HG03095 (cell line): ENCODE measurements around the gene HPCAL1.
"Not testable (repeated sequence)": the region's sequence is repeated elsewhere in the genome, so short reads cannot be mapped to it uniquely, and the experiment has no call there.

Experiments
- ATAC-seq: cut with Tn5 transposase; IDR thresholded peaks from one replicate; pipeline ENCODE4 v1.9.1; 2021; ENCODE audit warnings: moderate library complexity; ENCODE audit not compliant: unreplicated experiment

Gene HPCAL1

DNA sequence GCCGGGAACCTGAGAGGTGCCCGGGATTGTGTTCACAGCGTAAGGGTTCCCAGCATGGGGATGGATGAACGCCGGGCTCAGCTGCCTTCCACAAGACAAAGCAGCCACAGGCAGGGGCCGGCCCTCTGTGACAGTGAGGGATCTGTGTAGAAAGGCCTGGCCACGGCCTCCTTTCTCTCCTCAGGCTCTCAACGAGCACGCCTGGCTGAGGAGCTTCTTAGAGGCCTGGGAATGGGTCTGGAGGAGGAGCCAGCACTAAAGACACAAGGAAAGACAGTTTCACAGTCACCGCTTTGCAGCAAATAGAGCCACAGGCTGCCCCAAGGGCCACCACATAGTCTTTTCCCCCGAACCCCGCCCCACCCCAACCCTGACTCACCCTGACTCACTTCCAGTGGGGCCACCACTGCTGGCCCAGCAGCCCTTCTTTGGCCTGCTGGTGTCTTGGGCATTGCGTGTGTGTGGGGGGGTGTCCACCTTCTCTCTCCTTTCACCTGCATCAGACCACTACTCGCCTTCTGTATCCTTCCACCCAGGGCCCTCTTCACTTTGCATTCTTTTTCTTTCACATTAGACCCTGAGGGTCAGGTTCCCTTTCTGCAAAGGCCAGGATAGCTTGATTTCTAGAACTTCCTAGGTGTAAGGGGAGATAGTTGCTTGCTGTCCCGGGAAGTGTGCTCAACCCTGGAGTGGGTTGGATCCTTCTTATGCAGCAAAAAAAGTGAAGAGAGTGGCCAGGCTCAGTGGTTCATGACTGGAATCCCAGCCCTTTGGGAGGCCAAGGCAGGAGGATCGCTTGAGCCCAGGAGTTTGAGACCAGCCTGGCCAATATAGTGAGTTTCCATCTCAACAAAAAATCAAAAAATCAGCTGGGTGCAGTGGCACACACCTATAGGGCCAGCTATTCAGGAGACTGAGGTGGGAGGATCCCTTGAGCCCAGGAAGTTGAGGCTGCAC, 19.3 kb upstream of the HPCAL1 start:
- ATAC-seq = no peak

DNA sequence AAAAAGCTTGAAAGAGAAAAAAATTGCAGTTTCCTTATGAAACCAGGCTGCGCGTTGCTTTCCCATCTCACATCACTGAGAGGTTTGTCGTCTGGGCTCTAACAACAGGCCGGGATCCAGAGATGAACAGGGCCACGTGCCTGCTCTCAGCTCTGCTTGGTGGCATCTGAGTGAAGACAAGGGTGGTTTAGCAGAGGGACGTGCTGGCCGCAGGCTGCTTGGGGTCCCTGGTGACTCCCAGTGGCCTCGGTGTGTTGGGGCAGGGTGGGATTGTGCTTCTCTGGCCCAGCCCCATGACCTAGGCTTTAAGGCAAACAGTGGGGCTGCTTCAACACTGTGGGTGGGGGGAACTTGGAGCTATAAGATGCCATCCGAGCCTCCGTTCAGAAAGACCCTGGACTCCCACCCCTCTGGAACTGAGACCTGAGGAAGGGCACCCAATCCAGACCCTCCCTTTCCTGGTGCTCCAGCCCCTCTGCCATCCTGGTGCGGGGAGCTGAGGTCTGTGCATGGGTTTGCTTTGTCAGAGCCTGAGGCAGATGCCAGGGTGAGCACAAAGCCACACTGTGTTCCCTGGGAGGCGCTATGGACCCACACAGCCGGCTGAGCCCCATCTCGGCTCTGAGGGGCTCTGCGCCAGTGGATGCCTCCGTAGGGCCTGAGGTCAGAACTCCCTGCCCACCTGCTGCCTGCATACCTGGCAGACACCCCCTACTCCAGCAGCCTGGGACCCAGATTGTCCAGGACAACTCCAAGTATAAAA, 18.4 kb upstream of the HPCAL1 start:
- no peak for ATAC-seq

DNA sequence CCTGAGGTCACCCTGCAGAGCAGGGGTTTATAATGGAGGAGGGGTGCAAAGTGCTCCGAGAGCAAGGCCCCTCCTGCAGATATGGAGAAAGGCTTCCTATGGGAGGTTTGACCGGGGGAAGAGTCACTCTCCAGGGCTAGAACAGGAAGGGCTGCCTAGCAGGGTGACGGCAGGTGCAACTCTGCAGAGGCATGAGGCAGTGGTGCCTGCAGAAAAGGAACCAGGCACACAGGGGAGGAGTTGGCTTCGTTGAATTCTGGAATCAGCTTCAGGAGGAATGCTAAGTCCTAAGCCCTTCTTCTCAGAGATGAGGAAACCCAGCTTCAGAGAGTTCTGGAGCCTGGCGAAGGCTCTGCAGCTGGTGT, 17.5 kb upstream of the HPCAL1 start:
- no peak for ATAC-seq

DNA sequence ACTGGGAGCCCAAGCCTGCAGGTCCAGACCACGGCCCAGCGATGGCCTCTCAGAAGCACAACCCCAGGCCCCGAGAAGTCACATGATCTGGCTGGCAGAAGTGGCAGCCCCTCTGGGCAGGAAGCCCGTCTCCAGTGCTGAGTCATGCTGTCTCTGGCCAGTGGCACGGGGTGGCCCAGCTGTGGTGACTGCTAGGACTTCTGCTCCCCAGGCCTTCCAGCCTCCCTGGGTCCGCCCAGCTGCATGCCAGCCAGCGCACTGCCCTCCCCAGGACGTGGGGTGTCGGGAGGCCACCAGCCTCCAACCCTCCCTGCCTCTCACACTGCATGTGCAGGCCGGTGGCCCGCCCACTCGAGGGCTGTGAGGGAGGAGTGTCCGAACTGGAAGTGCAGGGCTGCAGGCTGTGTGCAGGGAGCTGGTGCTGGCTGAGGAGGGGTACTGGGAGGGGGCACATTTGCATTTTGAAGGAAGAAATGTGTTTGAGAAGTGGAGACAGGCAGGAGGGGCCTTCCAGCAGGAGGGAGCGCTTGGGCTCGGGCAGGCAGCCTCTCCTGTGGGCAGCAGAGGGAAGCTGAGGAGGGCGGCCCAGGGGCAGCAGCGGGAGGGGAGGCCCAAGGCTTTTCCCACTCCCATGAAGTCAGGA, 17.0 kb upstream of the HPCAL1 start:
- no peak for ATAC-seq

DNA sequence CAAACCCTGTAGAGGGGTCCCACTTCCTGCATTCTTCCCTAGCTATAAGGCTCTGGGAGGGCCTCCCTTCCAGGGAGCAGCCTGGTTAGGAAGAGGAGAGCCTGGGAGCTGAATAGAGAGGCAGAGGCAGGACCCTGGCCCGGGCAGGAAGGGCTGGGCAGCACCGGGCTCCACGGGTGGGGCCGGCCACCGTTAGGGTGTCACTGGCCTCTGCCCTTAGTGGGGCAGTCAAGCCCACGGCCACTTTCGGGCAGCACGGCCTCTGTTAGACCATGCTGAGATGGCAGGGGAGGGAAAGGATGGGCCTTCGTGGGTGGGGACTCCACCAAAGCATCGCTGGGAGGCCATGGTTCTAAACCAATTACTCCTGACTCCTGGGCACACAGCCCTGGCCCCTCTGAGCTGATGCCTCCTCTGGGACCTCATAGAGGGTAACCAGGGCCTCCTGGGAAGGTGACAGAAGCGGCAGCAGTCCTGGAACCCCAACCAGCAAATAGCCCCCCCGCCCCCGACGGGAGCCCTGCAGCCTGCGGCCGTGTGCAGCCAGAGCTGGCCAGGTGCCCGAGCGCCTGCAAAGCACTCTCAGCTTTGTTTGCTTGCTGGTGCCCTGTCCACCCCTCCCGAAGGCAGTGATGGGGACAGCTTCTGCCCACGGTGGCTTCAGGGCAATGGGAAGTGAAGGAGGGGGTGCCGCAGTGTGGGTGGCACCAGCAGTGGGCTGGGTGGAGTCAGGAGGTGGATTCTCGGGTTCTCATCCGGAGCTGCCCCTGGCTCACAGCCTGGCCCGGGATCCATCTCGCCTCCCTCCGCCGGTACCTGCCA, 16.3 kb upstream of the HPCAL1 start:
- no peak for ATAC-seq

DNA sequence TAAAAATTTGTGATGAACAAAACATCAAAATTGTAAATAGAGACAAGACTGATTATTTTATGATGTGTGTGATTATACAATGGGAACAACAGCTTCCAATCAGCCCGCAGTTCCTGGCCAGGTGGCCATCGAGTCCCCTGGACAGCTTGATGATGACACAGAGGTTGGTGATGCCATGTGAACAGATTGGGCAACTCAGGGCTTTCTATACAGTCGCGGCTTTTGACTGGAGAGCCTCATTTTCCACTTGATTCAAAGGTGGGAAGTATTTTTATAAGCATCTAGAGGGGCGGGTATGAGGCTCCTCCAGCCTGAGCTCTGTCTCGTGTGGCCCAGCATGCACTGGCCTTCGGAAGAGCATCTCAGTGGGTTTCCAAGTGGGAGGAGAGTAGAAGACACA, 14.9 kb upstream of the HPCAL1 start:
- ATAC-seq = no peak

DNA sequence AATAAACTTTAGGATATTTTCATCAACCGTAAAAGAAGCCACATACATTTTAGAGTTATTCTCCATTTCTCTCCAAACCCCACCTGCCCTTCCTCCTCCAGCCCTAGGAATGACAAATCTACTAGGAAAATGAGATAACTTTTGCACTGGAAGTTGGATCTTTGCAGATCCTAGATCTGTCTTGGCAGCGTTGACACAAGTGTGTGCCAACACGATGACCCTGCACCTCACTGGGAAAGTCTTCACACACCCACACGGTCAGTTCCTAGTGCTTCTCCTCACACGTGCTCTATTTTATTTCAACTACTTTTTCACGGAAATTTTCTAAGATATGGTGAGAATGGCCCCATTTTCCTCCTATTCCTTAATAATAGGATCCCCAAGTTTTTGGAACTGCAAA, 14.1 kb upstream of the HPCAL1 start:
- no peak for ATAC-seq

DNA sequence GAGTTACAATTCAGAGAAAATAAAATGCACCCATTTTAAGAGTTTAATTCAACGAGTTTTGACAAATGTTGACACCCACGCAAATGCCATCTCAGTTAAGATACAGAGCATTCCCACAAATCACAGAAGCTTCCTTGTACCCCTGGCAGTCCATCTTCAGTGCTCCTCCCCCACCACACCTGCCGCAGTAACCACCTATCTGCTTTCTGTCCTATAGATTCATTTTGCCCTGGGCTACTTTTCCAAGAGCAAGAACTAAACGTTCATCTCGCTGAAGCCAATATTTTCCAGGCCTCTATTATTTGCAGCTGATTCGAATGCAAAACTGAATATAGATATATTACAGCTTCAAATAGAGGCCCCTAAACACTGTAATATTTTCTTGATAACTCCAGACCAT, 13.4 kb upstream of the HPCAL1 start:
- no peak for ATAC-seq

DNA sequence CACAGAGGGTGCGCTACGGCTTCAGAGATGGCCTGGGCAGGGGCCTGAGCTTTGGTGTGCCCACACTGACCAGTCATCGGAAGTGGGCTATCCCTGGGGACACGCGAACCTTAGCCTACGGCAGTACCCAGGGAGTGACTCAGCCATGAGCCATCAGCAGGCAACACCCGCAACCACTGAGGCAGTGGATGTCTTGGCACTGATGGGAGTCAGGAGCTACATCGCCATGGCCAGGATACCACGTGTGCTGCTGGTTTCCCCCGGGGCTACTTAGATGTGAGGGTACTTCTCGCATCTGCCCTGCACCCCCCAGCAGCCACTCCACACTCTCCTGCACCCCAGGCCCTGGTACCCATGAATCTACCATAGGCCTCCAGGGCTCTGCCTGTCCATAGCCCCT, 12.8 kb upstream of the HPCAL1 start:
- no peak for ATAC-seq

DNA sequence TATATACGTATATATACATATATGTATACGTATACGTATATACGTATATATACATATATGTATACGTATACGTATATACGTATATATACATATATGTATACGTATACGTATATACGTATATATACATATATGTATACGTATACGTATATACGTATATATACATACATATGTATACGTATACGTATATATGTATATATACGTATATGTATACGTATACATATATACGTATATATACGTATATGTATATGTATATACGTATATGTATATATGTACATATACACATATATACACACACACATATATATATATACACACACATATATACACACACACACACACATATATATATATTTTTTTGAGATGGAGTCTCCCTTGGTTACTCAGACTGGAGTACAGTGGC, 11.3 kb upstream of the HPCAL1 start:
- not testable (repeated sequence) for ATAC-seq

DNA sequence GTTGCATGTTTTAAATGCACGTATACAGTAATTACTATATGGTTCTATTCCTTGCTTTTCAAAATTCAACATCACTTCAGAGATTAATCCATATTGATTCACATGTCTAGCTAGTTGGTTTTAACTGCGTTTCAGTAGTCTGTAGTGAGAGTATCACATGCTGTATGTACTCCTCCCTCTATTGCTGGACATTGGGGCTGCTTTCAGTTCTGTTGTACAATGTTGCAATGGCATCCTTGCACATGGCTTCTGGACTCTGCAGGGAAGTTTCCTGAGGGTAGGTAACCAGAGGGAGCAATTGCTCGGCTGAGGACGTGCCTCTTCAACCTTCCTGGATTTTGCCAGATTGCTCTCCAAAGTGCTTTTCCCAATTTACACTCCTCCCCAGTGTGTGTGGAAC, 10.7 kb upstream of the HPCAL1 start:
- no peak for ATAC-seq

DNA sequence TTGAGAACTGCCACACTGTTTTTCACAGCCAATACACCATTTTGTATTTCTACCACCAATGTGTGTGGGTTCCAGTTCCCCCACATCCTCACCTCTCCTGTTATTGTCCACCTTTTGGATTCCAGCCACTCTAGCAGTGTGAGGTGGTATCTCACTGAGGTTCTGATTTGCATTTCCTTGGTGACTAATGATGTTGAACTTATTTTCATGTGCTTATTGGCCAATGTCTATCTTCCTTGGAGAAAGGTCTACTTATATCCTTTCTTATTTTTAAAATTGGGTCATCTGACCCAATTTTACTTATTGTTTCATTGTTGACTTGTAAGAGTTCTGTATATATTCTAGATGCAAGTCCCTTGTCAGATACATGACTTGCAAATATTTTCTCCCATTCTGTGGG, 9.1 kb upstream of the HPCAL1 start:
- ATAC-seq = no peak

DNA sequence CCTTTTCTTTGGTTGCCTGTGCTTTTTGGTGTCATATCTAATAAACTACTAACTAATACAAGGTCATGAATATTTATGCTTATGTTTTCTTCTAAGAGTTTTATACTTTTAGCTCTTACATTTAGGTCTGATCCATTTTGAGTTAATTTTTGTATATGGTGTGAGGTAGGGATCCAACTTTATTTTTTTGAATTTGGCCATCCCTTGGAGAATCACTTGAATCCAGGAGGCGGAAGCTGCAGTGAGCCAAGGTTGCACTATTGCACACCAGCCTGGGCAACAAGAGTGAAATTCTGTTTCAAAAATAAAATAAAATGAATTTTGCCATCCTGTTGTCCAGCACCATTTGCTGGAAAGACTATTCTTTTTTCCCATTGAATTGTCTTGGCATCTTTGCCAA, 8.6 kb upstream of the HPCAL1 start:
- no peak for ATAC-seq

DNA sequence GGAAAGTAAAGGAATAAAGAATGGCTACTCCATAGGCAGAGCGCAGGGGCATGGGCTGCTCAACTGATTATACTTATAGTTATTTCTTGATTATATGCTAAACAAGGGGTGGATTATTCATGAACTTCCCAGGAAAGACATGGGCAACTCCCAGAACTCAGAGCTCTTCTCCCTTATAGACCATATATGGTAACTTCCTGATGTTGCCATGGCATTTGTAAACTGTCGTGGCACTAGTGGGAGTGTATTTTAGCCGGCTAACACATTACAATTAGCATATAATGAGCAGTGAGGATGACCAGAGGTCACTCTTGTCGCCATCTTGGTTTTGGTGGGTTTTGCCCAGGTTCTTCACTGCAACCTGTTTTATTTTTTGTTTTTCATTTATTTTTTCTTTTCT, 7.1 kb upstream of the HPCAL1 start:
- ATAC-seq = not testable (repeated sequence)

DNA sequence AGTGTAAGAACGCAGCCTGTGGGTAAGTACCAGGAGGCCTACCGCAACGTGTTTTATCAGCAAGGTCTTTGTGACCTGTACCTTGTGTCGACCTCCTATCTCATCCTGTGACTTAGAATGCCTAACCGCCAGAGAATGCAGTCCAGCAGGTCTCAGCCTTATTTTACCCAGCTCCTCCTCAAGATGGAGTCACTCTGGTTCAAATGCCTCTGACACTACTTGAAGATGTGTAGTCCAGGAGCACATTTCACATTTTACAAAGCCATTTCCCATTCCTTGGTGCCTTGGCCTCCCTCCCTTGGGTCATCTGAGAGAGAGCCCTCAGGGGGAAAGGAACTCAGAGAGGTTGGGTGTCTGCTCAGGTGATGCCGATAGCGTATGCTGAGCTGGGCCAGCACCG, 6.6 kb upstream of the HPCAL1 start:
- ATAC-seq = no peak

DNA sequence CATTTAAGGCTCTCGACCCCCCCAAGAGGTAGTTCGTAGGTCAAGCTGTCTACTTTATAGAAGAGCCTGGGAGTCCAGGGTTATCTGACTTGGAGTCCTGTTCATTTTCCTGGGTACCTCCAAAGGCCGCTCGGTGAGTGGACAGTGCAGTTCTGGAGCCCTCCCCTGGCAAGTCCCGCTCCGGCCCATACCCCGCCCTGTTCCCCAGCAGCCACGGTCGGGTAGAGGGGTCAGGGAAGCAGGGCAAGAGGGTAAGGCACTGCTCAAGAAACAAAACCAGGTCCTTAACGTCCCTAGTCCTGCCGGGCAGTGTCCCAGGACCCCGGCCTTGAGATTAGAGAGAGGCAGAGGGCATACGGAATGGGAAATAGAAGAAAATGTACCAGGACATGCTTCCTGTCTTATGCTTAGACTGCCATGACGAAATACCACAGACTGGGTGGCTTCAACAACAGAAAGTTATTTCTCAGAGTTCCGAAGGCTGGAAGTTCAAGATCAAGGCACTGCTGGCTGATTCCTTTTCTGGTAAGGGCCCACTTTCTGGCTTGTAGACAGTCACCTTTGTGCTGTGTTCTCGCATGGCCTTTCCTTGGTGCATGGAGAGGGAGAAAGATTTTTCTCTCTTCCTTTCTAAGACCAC, 5.4 kb upstream of the HPCAL1 start:
- no peak for ATAC-seq

DNA sequence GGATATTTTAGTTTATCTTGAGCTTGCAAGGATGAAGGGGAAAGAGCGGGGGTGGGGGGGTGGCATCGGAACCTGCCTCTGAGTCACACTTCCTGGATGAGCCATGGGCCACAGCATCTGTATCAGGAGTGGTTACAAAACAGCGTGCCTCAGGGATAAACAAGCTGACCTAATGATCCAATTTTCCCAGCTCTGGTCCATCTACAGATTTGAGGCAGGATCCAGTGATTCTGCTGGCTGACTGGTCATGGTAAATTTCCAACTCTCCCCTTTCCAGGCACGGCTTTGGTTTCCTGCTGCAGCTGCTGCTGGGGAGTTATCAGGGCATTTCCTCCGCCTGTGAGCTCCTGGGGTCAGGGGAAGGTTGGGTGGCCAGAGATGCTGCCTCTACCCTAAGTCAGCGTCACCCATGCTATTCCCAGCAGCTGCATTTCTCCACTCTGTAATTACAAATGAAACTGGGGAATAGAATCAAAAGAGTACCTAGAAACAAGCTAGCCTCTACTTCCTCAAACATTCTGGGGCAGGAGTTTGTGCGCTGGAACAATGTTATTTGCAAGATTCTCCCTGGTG, 4.7 kb upstream of the HPCAL1 start:
- no peak for ATAC-seq

DNA sequence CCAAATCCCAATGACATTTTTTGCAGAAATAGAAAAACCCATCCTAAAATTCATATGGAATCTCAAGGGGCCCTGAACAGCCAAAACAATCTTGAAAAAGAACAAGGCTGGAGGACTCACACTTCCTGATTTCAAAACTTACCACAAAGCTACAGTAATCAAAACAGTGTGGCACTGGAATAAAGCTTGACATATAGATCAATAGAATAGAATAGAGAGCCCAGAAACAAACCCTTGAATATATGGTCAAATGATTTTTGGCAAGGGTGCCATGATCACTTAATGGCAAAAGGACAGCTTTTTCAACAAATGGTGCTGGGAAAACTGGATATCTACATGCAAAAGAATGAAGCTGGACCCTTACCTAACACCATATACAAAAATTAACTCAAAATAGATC, 3.9 kb upstream of the HPCAL1 start:
- not testable (repeated sequence) for ATAC-seq

DNA sequence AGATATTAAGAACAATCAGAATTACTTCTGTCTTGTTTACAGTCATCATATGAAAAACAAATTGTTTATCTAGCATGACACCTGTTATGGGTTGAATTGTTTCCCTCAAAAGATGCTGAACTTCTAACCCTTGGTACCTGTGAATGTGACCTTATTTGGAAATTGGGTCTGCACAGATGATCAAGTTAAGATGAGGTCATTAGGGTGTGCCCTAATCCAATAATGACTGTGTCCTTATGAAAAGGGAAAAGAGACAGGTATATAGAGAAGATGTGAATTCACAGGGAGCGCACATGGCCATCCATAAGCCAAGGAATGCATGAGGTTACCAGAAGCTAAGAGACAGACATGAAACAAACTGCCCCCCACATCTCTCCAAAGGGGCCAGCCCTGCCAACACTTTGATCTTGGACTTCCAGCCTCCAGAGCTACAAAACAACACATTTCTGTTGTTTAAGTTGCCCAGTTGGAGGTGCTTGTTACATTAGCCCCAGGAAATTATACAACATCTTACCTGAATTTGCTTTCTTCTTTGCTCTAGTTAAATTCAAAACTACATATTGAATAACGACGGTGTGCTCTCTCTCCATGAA, 2.3 kb upstream of the HPCAL1 start:
- ATAC-seq = no peak
